GM12878 (cell line): ENCODE data around the gene SLC36A3. TPM values are rescaled to one million over a fixed set of nuclear protein-coding genes. Genes with fewer than 3 reads are reported as not detected.
A peak's percentile ranks its signal among the peaks of the same experiment; 100 is the strongest.

Source experiments
- BRCA1 ChIP-seq: IDR thresholded peaks from 2 replicates; pipeline ENCODE4 v1.6.1; 2011; ENCODE audit warnings: low read depth, low read length, improper control_type of control experiment
- CREM ChIP-seq: IDR thresholded peaks from 2 replicates; pipeline ENCODE4 v1.6.1; 2014; ENCODE audit warnings: antibody characterized with exemption, low read depth
- DPF2 ChIP-seq: fragments of 450-650 bp; IDR thresholded peaks from 2 replicates; pipeline ENCODE4 v1.6.1; 2017; ENCODE audit warnings: mild to moderate bottlenecking
- FOS ChIP-seq: IDR thresholded peaks from 3 replicates; pipeline ENCODE4 v1.6.1; 2011; ENCODE audit warnings: borderline replicate concordance; ENCODE audit not compliant: insufficient read length; ENCODE audit errors: extremely low read depth
- HDAC6 ChIP-seq: fragments of 200-600 bp; sonication (generic); IDR thresholded peaks from one replicate; pipeline ENCODE4 v1.8.0; 2017; ENCODE audit warnings: antibody characterized with exemption; ENCODE audit not compliant: unreplicated experiment
- HDGF ChIP-seq: fragments of 450-650 bp; IDR thresholded peaks from 2 replicates; pipeline ENCODE4 v1.6.1; 2016; ENCODE audit warnings: antibody characterized with exemption
- IKZF1 ChIP-seq: fragments of 450-650 bp; conservative IDR thresholded peaks from 2 replicates; pipeline ENCODE4 v1.6.1; 2017; ENCODE audit warnings: antibody characterized with exemption, mild to moderate bottlenecking
- MEF2A ChIP-seq: IDR thresholded peaks from 2 replicates; pipeline ENCODE4 v1.6.1; 2011; ENCODE audit warnings: low read depth, mild to moderate bottlenecking, low read length, moderate library complexity; ENCODE audit not compliant: insufficient read depth
- NFIC ChIP-seq: IDR thresholded peaks from 2 replicates; pipeline ENCODE4 v1.6.1; 2012; ENCODE audit warnings: low read depth, mild to moderate bottlenecking, inconsistent platforms, low read length, moderate library complexity
- RB1 ChIP-seq: fragments of 450-650 bp; formaldehyde crosslinking; IDR thresholded peaks from 2 replicates; pipeline ENCODE4 v1.6.1; 2017; ENCODE audit warnings: mild to moderate bottlenecking, borderline replicate concordance
- RCOR1 ChIP-seq: conservative IDR thresholded peaks from 2 replicates; pipeline ENCODE4 v1.6.1; 2012; ENCODE audit warnings: low read depth, low read length, improper control_type of control experiment
- SMAD1 ChIP-seq: fragments of 450-650 bp; IDR thresholded peaks from 2 replicates; pipeline ENCODE4 v1.6.1; 2018; ENCODE audit warnings: mild to moderate bottlenecking, low read depth; ENCODE audit not compliant: partially characterized antibody
- SMC3 ChIP-seq: IDR thresholded peaks from 2 replicates; pipeline ENCODE4 v1.6.1; 2011; ENCODE audit warnings: low read length, improper control_type of control experiment, borderline replicate concordance
- SP1 ChIP-seq: IDR thresholded peaks from one replicate; pipeline ENCODE4 v1.6.1; 2011; ENCODE audit warnings: low read depth, low read length
- SUPT20H ChIP-seq: IDR thresholded peaks from 2 replicates; pipeline ENCODE4 v1.6.1; 2011; ENCODE audit warnings: low read depth, mild to moderate bottlenecking, low read length, moderate library complexity, borderline replicate concordance; ENCODE audit not compliant: control insufficient read depth
- ZBED1 ChIP-seq: IDR thresholded peaks from 2 replicates; pipeline ENCODE4 v1.6.1; 2016; ENCODE audit warnings: borderline replicate concordance
- ZNF622 ChIP-seq: fragments of 450-650 bp; IDR thresholded peaks from 2 replicates; pipeline ENCODE4 v1.6.1; 2017; ENCODE audit warnings: mild to moderate bottlenecking, inconsistent platforms
- polyA plus RNA-seq, 11 experiments: library from polyadenylated mRNA; depleted of rRNA in 4 of 11; unstranded in 6 of 11; stranded (reverse) in 5 of 11; fragments of >200 nt; fragmentation: Nextera tagmentation in 4 of 11; fragmentation: Illumina TruSeq in 1 of 11; extraction: Ambion mirVana in 4 of 11; extraction: Trizol in 1 of 11; gene quantifications; 1 replicate in 1 of 11; 2 replicates in 10 of 11; pipeline versions ENCODE4 v1.2.1 to v1.2.3, GENCODE V29; 2011 to 2016; ENCODE audit warnings: inconsistent platforms in 2 of 11, missing spikeins in 2 of 11, low read depth in 1 of 11
- total RNA-seq, 4 experiments: library from RNA; depleted of rRNA in 3 of 4; stranded (reverse); fragments of >200 nt in 3 of 4; fragmentation: Illumina TruSeq in 1 of 4; extraction: Trizol in 1 of 4; gene quantifications; 2 replicates each; pipeline versions ENCODE4 v1.2.1 to v1.2.3, GENCODE V29; 2013 to 2021
- TF ChIP-seq, protein P1 (sequence below): fragments of 450-650 bp; IDR thresholded peaks from 2 replicates; pipeline ENCODE4 v1.6.1; 2017; ENCODE audit warnings: mild to moderate bottlenecking, moderate library complexity
- TF ChIP-seq, protein P2 (sequence below): fragments of 450-650 bp; IDR thresholded peaks from 2 replicates; pipeline ENCODE4 v1.6.1; 2016; ENCODE audit warnings: mild to moderate bottlenecking
- TF ChIP-seq, protein P3 (sequence below): fragments of 450-650 bp; IDR thresholded peaks from 2 replicates; pipeline ENCODE4 v1.6.1; 2018; ENCODE audit warnings: mild to moderate bottlenecking, low read depth, moderate library complexity; ENCODE audit not compliant: partially characterized antibody
- TF ChIP-seq, protein P4 (sequence below): fragments of 150-350 bp; IDR thresholded peaks from 2 replicates; pipeline ENCODE4 v1.6.1; 2016; ENCODE audit warnings: low read depth, low read length

Gene SLC36A3
- total and polyA plus RNA-seq, 10 of the 15 experiments (the other 5 are each of a cell fraction or from before 2014, with no cell fraction given) = 0.03 TPM; not detected in 9

DNA sequence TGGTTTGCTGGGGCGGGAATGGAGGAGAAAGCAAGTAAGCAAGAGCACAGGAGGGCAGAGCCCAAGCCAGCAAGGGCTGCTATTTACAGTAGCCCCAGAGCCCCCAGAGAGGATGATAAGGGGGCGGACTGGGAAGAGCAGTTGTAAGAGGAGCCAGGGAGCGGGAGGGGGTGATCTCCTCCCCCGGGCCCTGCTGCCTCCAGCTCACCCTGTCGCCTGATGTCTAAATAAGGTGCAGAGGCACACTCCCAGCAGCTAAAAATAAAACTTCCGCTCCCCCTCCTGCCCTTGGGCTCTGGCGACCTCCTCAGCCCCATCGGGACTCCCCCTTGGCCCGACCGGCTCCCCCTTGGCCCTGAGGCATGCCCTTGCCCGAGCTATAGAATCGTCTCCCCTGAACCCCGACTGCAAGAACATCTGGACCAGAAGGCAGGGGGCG is 65.2 kb downstream of the SLC36A3 start (continued):
- TF ChIP-seq, protein P1, sequence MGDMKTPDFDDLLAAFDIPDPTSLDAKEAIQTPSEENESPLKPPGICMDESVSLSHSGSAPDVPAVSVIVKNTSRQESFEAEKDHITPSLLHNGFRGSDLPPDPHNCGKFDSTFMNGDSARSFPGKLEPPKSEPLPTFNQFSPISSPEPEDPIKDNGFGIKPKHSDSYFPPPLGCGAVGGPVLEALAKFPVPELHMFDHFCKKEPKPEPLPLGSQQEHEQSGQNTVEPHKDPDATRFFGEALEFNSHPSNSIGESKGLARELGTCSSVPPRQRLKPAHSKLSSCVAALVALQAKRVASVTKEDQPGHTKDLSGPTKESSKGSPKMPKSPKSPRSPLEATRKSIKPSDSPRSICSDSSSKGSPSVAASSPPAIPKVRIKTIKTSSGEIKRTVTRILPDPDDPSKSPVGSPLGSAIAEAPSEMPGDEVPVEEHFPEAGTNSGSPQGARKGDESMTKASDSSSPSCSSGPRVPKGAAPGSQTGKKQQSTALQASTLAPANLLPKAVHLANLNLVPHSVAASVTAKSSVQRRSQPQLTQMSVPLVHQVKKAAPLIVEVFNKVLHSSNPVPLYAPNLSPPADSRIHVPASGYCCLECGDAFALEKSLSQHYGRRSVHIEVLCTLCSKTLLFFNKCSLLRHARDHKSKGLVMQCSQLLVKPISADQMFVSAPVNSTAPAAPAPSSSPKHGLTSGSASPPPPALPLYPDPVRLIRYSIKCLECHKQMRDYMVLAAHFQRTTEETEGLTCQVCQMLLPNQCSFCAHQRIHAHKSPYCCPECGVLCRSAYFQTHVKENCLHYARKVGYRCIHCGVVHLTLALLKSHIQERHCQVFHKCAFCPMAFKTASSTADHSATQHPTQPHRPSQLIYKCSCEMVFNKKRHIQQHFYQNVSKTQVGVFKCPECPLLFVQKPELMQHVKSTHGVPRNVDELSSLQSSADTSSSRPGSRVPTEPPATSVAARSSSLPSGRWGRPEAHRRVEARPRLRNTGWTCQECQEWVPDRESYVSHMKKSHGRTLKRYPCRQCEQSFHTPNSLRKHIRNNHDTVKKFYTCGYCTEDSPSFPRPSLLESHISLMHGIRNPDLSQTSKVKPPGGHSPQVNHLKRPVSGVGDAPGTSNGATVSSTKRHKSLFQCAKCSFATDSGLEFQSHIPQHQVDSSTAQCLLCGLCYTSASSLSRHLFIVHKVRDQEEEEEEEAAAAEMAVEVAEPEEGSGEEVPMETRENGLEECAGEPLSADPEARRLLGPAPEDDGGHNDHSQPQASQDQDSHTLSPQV = no peak
- 0 out of 2 replicates have a peak, but pooled peaks have one; percentile 26 for TF ChIP-seq CREM
- TF ChIP-seq, protein P2, sequence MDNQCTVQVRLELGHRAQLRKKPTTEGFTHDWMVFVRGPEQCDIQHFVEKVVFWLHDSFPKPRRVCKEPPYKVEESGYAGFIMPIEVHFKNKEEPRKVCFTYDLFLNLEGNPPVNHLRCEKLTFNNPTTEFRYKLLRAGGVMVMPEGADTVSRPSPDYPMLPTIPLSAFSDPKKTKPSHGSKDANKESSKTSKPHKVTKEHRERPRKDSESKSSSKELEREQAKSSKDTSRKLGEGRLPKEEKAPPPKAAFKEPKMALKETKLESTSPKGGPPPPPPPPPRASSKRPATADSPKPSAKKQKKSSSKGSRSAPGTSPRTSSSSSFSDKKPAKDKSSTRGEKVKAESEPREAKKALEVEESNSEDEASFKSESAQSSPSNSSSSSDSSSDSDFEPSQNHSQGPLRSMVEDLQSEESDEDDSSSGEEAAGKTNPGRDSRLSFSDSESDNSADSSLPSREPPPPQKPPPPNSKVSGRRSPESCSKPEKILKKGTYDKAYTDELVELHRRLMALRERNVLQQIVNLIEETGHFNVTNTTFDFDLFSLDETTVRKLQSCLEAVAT = no peak
- no peak for TF ChIP-seq FOS
- TF ChIP-seq SP1 = peak; percentile 27
- TF ChIP-seq ZNF622 = no peak
- TF ChIP-seq NFIC = no peak
- TF ChIP-seq ZBED1 = no peak
- TF ChIP-seq HDAC6 = no peak
- no peak for TF ChIP-seq BRCA1
- TF ChIP-seq, protein P3, sequence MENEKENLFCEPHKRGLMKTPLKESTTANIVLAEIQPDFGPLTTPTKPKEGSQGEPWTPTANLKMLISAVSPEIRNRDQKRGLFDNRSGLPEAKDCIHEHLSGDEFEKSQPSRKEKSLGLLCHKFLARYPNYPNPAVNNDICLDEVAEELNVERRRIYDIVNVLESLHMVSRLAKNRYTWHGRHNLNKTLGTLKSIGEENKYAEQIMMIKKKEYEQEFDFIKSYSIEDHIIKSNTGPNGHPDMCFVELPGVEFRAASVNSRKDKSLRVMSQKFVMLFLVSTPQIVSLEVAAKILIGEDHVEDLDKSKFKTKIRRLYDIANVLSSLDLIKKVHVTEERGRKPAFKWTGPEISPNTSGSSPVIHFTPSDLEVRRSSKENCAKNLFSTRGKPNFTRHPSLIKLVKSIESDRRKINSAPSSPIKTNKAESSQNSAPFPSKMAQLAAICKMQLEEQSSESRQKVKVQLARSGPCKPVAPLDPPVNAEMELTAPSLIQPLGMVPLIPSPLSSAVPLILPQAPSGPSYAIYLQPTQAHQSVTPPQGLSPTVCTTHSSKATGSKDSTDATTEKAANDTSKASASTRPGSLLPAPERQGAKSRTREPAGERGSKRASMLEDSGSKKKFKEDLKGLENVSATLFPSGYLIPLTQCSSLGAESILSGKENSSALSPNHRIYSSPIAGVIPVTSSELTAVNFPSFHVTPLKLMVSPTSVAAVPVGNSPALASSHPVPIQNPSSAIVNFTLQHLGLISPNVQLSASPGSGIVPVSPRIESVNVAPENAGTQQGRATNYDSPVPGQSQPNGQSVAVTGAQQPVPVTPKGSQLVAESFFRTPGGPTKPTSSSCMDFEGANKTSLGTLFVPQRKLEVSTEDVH = no peak
- TF ChIP-seq SMAD1 = no peak
- no peak for TF ChIP-seq RCOR1
- TF ChIP-seq, protein P4, sequence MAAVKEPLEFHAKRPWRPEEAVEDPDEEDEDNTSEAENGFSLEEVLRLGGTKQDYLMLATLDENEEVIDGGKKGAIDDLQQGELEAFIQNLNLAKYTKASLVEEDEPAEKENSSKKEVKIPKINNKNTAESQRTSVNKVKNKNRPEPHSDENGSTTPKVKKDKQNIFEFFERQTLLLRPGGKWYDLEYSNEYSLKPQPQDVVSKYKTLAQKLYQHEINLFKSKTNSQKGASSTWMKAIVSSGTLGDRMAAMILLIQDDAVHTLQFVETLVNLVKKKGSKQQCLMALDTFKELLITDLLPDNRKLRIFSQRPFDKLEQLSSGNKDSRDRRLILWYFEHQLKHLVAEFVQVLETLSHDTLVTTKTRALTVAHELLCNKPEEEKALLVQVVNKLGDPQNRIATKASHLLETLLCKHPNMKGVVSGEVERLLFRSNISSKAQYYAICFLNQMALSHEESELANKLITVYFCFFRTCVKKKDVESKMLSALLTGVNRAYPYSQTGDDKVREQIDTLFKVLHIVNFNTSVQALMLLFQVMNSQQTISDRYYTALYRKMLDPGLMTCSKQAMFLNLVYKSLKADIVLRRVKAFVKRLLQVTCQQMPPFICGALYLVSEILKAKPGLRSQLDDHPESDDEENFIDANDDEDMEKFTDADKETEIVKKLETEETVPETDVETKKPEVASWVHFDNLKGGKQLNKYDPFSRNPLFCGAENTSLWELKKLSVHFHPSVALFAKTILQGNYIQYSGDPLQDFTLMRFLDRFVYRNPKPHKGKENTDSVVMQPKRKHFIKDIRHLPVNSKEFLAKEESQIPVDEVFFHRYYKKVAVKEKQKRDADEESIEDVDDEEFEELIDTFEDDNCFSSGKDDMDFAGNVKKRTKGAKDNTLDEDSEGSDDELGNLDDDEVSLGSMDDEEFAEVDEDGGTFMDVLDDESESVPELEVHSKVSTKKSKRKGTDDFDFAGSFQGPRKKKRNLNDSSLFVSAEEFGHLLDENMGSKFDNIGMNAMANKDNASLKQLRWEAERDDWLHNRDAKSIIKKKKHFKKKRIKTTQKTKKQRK = no peak
- no peak for TF ChIP-seq SMC3
- TF ChIP-seq HDGF = no peak
- no peak for TF ChIP-seq RB1
- peak; percentile 62 for TF ChIP-seq IKZF1
- peak; percentile 89 for TF ChIP-seq MEF2A
- no peak for TF ChIP-seq SUPT20H
- peak; percentile 21; the same call in 1 of the 2 replicates for TF ChIP-seq DPF2
